GM21723 (cell line): Measurements from ENCODE around the gene SLC40A1.

Experiments
- ATAC-seq: cut with Tn5 transposase; IDR thresholded peaks from one replicate; pipeline ENCODE4 v1.9.1; 2021; ENCODE audit warnings: mild to moderate bottlenecking, moderate library complexity; ENCODE audit not compliant: unreplicated experiment

SLC40A1 gene

GRCh38 chr2:189517847-189518535 is 62.6 kb downstream of the SLC40A1 start:
- ATAC-seq, result no peak

DNA sequence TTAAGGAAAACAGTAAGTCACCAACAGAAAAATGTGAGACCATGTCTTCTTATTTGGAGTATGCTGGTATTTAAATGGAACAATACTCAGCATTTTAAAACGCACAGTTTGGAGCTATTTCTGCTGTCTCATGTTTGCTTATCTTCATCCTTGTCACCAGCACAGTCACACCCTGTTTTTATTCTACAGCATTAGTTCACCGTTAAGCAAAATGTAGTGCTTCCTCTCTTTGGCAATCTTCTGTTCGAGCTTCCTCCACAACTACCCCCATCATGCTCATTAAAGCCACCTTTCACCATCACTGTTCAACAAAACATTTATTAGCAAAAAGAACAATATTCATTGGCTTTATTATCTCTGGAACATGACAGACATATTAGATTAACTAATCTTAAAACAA is 64.0 kb downstream of the SLC40A1 start:
- no peak for ATAC-seq

- no peak for ATAC-seq
These were observed 65.3 kb downstream of the SLC40A1 start for GRCh38 chr2:189515264-189515663.

- no peak for ATAC-seq
These were observed 66.5 kb downstream of the SLC40A1 start for GRCh38 chr2:189514104-189514503.

GRCh38 chr2:189512879-189513278 is 67.7 kb downstream of the SLC40A1 start:
- ATAC-seq, result no peak

- ATAC-seq, result no peak
These were observed 68.6 kb downstream of the SLC40A1 start for GRCh38 chr2:189511960-189512319.

GRCh38 chr2:189511210-189511959 is 69.2 kb downstream of the SLC40A1 start:
- no peak for ATAC-seq
